AG10803 (cell line): Measurements from ENCODE around the gene STX4.

ENCODE experiments used
- DNase-seq: peaks from one replicate; pipeline ENCODE4 v3.0.0; 2010; ENCODE audit warnings: low read depth
- H3K4me3 ChIP-seq: 2 replicates; pipeline ENCODE4 v1.5.1; 2011; ENCODE audit warnings: mild to moderate bottlenecking, low read length, control low read depth
- CTCF ChIP-seq: conservative IDR thresholded peaks from 2 replicates; pipeline ENCODE4 v1.5.1; 2011; ENCODE audit warnings: mild to moderate bottlenecking, low read length, control low read depth, inconsistent platforms

Gene STX4

GRCh38 chr16:30987581-30988190, 45.7 kb upstream of the STX4 start:
- no peak for DNase-seq
- no peak for TF ChIP-seq CTCF

GRCh38 chr16:30989469-30990047, 43.8 kb upstream of the STX4 start:
- H3K4me3 ChIP-seq: no peak overlapping the region
- no peak for DNase-seq
- no peak for TF ChIP-seq CTCF

More at GRCh38 chr16:30987581-30988190, 45.7 kb upstream of the STX4 start:
- H3K4me3 ChIP-seq: no peak overlapping the region

- no peak for TF ChIP-seq CTCF
Observed at GRCh38 chr16:30990105-30990504, 43.3 kb upstream of the STX4 start.

GRCh38 chr16:30991052-30991451, 42.3 kb upstream of the STX4 start:
- TF ChIP-seq CTCF: no peak
- H3K4me3 ChIP-seq: no peak overlapping the region
- DNase-seq: no peak

More at GRCh38 chr16:30990105-30990504, 43.3 kb upstream of the STX4 start:
- no peak overlapping the region for H3K4me3 ChIP-seq
- DNase-seq: no peak

- no peak overlapping the region for H3K4me3 ChIP-seq
- no peak for DNase-seq
- TF ChIP-seq CTCF: no peak
Observed at GRCh38 chr16:30992276-30992780, 41.0 kb upstream of the STX4 start.

- TF ChIP-seq CTCF: no peak
- H3K4me3 ChIP-seq: no peak overlapping the region
- no peak for DNase-seq
Observed at GRCh38 chr16:30992931-30993816, 40.2 kb upstream of the STX4 start.
